H1 (cell line): Measurements from ENCODE around the gene CC2D1B. TPM values are rescaled to one million over a fixed set of nuclear protein-coding genes. Genes with fewer than 3 reads are reported as not detected.

Experiments used
- CBX8 ChIP-seq: fragments of 300-800, 300-1000 bp; sonication (generic); IDR thresholded peaks from 2 replicates; pipeline ENCODE4 v1.7.1; 2016; ENCODE audit warnings: low read depth, low read length, borderline replicate concordance
- CEBPB ChIP-seq: IDR thresholded peaks from 2 replicates; pipeline ENCODE4 v1.6.1; 2012; ENCODE audit warnings: low read depth, low read length
- CHD1 ChIP-seq: IDR thresholded peaks from 2 replicates; pipeline ENCODE4 v1.6.1; 2012; ENCODE audit warnings: low read depth, low read length, improper control_type of control experiment
- CHD2 ChIP-seq: IDR thresholded peaks from 2 replicates; pipeline ENCODE4 v1.6.1; 2012; ENCODE audit warnings: low read length, improper control_type of control experiment
- EGR1 ChIP-seq: IDR thresholded peaks from 2 replicates; pipeline ENCODE4 v1.6.1; 2011; ENCODE audit warnings: low read depth, low read length, borderline replicate concordance
- GABPA ChIP-seq: IDR thresholded peaks from 2 replicates; pipeline ENCODE4 v1.6.1; 2011; ENCODE audit warnings: mild to moderate bottlenecking, low read length, moderate library complexity, borderline replicate concordance; ENCODE audit not compliant: insufficient read depth
- HDAC2 ChIP-seq, 2 experiments: fragments of 300-600 bp in 1 of 2; sonication (generic) in 1 of 2; IDR thresholded peaks; 2 replicates each; pipeline ENCODE4 v1.6.1; 2011 to 2012; ENCODE audit warnings: low read depth in 2 of 2, low read length in 2 of 2, mild to moderate bottlenecking in 2 of 2, moderate library complexity in 2 of 2, borderline replicate concordance in 1 of 2, inconsistent platforms in 1 of 2
- JUND ChIP-seq: IDR thresholded peaks from 2 replicates; pipeline ENCODE4 v1.6.1; 2011; ENCODE audit warnings: mild to moderate bottlenecking, improper control_type of control experiment, low read length
- KDM1A ChIP-seq: fragments of 200-600, 300-600 bp; sonication (generic); IDR thresholded peaks from 2 replicates; pipeline ENCODE4 v1.7.1; 2016; ENCODE audit warnings: mild to moderate bottlenecking, low read length, borderline replicate concordance
- POU5F1 ChIP-seq: IDR thresholded peaks from 2 replicates; pipeline ENCODE4 v1.6.1; 2011; ENCODE audit warnings: low read depth, mild to moderate bottlenecking, low read length, moderate library complexity
- RAD21 ChIP-seq, 2 experiments: IDR thresholded peaks in 1 of 2; conservative IDR thresholded peaks in 1 of 2; 2 replicates each; pipeline ENCODE4 v1.6.1; 2011; ENCODE audit warnings: low read depth in 2 of 2, low read length in 2 of 2, improper control_type of control experiment in 1 of 2, inconsistent platforms in 1 of 2, mild to moderate bottlenecking in 1 of 2, moderate library complexity in 1 of 2
- RFX5 ChIP-seq: IDR thresholded peaks from 2 replicates; pipeline ENCODE4 v1.6.1; 2011; ENCODE audit warnings: low read depth, low read length, improper control_type of control experiment, borderline replicate concordance
- SAP30 ChIP-seq: fragments of 300-600 bp; sonication (generic); IDR thresholded peaks from 2 replicates; pipeline ENCODE4 v1.7.1; 2012; ENCODE audit warnings: low read length, moderate library complexity, mild to moderate bottlenecking, inconsistent platforms; ENCODE audit not compliant: insufficient read depth, insufficient replicate concordance
- SIX5 ChIP-seq: IDR thresholded peaks from 2 replicates; pipeline ENCODE4 v1.6.1; 2011; ENCODE audit warnings: mild to moderate bottlenecking, low read depth, low read length
- SP4 ChIP-seq: IDR thresholded peaks from 2 replicates; pipeline ENCODE4 v1.6.1; 2012; ENCODE audit warnings: low read length, inconsistent platforms
- SRF ChIP-seq: IDR thresholded peaks from 2 replicates; pipeline ENCODE4 v1.6.1; 2011; ENCODE audit warnings: mild to moderate bottlenecking, low read depth, low read length, moderate library complexity
- YY1 ChIP-seq: IDR thresholded peaks from 2 replicates; pipeline ENCODE4 v1.6.1; 2011; ENCODE audit warnings: low read depth, mild to moderate bottlenecking, low read length
- polyA plus RNA-seq, 7 experiments: library from polyadenylated mRNA; depleted of rRNA in 3 of 7; stranded (reverse) in 5 of 7; unstranded in 2 of 7; fragments of >200 nt in 5 of 7; fragments of 200-250 nt in 2 of 7; gene quantifications; 1 replicate in 5 of 7; 2 replicates in 1 of 7; 4 replicates in 1 of 7; pipeline versions ENCODE4 v1.2.1 to v1.2.3, GENCODE V29; 2011 to 2013; ENCODE audit warnings: missing spikeins in 2 of 7, mixed read lengths in 2 of 7
- total RNA-seq: library from RNA; stranded (reverse); fragmentation: NEBNext Ultra II Directional; extraction: Animal tissue kit (Norgen Biotek cat#: 25700); gene quantifications from 2 replicates; pipeline ENCODE4 v1.2.1, GENCODE V29; 2021
- TF ChIP-seq, protein P1 (sequence below): IDR thresholded peaks from 2 replicates; pipeline ENCODE4 v1.6.1; 2012; ENCODE audit warnings: inconsistent platforms
- TF ChIP-seq, protein P2 (sequence below): IDR thresholded peaks from 2 replicates; pipeline ENCODE4 v1.6.1; 2011; ENCODE audit warnings: low read length, improper control_type of control experiment
- TF ChIP-seq, protein P3 (sequence below): IDR thresholded peaks from 2 replicates; pipeline ENCODE4 v1.6.1; 2012; ENCODE audit warnings: inconsistent platforms
- TF ChIP-seq, protein P4 (sequence below): IDR thresholded peaks from 2 replicates; pipeline ENCODE4 v1.6.1; 2011; ENCODE audit warnings: low read depth, mild to moderate bottlenecking, low read length; ENCODE audit not compliant: insufficient read depth

Gene CC2D1B
- total and polyA plus RNA-seq, 2 of the 8 experiments (the other 6 are each of a cell fraction or from before 2014, with no cell fraction given), result 7.4 to 13.1 TPM

DNA sequence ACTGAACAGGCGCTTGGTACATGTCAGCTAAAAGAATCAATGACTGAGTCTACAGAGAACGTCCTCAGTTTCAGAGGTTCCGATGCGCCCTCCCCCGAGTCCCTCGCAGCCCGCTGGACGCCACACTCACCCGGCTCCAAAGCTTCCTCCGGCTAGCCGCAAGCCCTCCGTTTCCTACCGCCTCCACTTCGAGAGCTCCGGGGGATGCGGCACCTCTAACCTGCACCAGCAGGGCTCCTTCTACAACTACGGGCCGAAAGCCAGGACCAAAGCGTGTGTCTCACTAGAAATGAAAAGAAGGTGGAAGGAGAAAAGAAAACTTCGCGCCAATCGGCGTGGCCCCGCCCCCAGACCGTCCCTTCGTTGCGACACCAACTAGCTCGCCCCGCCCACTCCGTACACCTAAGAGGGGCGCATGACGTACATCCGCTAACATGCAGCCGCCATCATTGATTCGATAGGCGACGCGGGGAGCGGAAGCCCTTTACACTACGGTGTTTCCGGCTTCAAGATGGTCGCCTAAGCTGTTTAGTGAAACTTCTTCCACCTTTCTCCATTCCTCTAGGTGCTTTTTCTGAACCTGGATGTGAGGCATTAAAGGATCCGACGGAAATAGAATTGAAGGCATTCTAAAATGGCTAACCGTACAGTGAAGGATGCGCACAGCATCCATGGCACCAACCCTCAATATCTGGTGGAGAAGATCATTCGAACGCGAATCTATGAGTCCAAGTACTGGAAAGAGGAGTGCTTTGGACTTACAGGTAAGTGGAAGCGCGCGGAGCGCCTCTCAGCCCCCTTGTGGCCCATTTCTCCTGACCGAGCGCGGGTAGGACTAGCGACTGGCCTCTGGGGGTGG is 38.3 kb upstream of the CC2D1B start, which contains the start of the genes ORC1 and PRPF38A (continued):
- TF ChIP-seq CHD2 (no peak), YY1 (peak; percentile 97), CBX8 (no peak), CHD1 (peak; percentile 57; the same call in 1 of the 2 replicates), KDM1A (no peak), SRF (no peak), RAD21 (IDR thresholded peaks at IDR 0.05 in 1 of 2, conservative IDR thresholded peaks at IDR 0.05 in 1 of 2; ENCODE audit: low read depth in 2 of 2, low read length in 2 of 2) (peak; percentile 32 to 39; a peak in 3 of 4 replicates), RFX5 (no peak), GABPA (peak; percentile 87), SP4 (peak; percentile 64; the same call in 1 of the 2 replicates), CEBPB (peak; percentile 99), POU5F1 (no peak), JUND (0 out of 2 replicates have a peak, but pooled peaks have one; percentile 4), EGR1 (no peak), HDAC2 (IDR thresholded peaks at IDR 0.05; ENCODE audit: borderline replicate concordance in 1 of 2, low read depth in 2 of 2, low read length in 2 of 2) (no peak), SIX5 (no peak), SAP30 (peak; percentile 37)
- TF ChIP-seq, protein P1, sequence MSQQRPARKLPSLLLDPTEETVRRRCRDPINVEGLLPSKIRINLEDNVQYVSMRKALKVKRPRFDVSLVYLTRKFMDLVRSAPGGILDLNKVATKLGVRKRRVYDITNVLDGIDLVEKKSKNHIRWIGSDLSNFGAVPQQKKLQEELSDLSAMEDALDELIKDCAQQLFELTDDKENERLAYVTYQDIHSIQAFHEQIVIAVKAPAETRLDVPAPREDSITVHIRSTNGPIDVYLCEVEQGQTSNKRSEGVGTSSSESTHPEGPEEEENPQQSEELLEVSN, result no peak
- TF ChIP-seq, protein P2, sequence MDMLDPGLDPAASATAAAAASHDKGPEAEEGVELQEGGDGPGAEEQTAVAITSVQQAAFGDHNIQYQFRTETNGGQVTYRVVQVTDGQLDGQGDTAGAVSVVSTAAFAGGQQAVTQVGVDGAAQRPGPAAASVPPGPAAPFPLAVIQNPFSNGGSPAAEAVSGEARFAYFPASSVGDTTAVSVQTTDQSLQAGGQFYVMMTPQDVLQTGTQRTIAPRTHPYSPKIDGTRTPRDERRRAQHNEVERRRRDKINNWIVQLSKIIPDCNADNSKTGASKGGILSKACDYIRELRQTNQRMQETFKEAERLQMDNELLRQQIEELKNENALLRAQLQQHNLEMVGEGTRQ, result no peak
- TF ChIP-seq, protein P3, sequence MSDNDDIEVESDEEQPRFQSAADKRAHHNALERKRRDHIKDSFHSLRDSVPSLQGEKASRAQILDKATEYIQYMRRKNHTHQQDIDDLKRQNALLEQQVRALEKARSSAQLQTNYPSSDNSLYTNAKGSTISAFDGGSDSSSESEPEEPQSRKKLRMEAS, result peak; percentile 44; the same call in 1 of the 2 replicates
- TF ChIP-seq, protein P4, sequence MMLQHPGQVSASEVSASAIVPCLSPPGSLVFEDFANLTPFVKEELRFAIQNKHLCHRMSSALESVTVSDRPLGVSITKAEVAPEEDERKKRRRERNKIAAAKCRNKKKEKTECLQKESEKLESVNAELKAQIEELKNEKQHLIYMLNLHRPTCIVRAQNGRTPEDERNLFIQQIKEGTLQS, result no peak
